IPS DF 4.7 (cell line): ENCODE data around the gene MAP4K1.
"Not testable (repeated sequence)": the region's sequence is repeated elsewhere in the genome, so short reads cannot be mapped to it uniquely, and the experiment has no call there.

Experiments
- DNase-seq: peaks from one replicate; pipeline ENCODE4 v3.0.0-alpha.2; 2013; ENCODE audit warnings: low spot score; ENCODE audit errors: extremely low read depth

Gene MAP4K1

DNA sequence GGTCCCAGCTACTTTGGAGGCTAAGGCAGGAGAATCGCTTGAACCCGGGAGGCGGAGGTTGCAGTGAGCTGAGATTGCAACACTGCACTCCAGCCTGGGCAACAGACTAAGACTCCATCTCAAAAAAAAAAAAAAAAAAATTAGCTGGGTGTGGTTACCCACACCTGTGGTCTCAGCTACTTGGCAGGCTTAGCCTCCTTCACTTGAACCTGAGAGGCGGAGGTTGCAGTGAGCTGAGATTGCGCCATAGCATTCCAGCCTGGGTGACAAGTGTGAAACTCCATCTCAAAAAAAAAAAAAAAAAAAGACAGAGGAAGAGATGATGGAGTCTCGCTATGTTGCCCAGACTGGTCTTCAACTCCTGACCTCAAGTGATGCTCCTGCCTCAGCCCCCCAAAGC lies 38.4 kb downstream of the MAP4K1 start:
- DNase-seq: not testable (repeated sequence)

DNA sequence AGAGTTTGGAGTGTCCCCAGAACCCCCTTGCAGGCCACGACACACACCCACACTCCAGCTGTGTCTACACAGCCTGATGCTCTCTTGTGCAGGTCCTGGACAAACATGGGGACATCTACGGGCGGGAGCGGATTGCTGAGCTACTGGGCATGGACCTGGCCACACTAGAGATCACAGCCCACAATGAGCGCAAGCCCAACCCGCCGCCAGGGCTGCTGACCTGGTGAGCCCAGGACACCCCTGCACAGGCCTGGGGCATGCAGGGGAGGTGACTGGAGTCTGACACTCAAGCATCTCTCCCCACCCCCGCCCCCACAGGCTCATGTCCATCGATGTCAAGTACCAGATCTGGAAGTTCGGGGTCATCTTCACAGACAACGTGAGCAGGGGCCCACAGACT lies 39.9 kb downstream of the MAP4K1 start:
- DNase-seq: no peak

DNA sequence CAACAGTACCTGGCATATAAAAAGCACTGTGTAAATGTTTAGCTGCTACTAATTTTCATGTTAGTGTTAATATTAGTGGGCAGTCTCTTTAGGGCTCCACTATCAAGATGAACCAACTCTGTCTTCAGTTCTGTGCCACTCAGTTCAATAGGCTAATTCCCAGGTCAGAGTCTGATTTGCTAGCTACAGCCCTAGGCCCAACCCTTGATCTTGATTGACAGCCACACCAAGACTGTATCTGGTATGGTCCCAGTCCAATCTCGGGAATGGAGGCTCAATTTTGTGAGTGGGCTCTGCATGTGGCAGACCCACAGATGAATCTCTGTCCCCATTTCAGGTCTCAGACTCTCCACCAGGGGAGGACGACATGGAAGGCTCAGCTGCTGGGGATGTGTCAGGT lies 46.1 kb downstream of the MAP4K1 start:
- no peak for DNase-seq

DNA sequence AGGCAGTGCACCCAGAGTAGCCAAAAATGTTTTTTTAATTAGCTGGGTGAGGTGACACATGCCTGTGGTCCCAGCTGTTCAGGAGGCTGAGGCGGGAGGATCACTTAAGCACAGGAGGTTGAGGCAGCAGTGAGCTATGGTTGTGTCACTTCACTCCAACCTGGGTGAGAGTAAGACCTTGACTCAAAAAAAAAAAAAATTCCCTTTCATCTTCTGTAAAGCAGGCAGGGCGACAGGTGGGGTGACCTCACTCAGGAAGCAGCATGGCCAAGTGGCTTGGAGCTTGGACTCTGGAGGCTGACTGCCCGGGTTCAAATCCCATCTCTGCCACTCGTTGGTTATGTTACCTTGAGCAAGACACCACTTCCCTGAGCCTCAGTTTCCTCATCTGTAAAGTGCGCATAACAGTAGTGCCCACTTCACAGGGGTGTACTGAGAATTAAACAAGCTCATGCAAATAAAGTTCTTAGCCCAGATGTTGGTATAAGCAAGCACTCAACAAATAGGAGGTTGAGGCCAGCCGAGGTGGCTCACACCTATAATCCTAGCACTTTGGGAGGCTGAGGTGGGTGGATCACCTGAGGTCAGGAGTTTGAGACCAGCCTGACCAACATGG lies 48.3 kb downstream of the MAP4K1 start:
- no peak for DNase-seq

DNA sequence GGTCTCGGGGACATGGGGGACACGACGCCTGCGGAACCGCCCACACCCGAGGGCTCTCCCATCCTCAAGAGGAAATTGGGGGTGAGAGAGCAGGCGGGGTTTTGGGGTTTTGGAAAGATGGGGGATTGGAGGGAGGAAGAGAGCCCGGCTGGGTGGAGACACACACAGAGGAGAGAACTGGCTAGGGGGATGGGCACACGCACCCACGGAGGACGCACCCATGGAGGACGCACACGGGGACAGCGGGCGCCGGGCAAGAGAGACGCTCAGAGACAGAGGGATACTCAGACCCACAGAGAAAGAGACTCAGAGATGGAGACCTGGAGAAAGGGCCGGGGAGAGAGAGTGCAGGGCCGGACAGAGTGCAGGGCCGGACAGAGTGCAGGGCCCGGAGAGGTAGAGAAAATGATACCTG lies 52.1 kb downstream of the MAP4K1 start:
- no peak for DNase-seq

DNA sequence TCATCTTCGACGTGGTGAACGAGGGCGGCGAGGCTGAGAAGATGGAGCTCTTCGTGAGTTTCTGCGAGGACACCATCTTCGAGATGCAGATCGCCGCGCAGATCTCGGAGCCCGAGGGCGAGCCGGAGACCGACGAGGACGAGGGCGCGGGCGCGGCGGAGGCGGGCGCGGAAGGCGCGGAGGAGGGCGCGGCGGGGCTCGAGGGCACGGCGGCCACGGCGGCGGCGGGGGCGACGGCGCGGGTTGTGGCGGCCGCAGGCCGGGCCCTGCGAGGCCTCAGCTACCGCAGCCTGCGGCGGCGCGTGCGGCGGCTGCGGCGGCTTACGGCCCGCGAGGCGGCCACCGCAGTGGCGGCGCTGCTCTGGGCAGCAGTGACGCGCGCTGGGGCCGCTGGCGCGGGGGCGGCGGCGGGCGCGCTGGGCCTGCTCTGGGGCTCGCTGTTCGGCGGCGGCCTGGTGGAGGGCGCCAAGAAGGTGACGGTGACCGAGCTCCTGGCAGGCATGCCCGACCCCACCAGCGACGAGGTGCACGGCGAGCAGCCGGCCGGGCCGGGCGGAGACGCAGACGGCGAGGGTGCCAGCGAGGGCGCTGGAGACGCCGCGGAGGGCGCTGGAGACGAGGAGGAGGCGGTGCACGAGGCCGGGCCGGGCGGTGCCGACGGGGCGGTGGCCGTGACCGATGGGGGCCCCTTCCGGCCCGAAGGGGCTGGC lies 52.6 kb downstream of the MAP4K1 start:
- no peak for DNase-seq

DNA sequence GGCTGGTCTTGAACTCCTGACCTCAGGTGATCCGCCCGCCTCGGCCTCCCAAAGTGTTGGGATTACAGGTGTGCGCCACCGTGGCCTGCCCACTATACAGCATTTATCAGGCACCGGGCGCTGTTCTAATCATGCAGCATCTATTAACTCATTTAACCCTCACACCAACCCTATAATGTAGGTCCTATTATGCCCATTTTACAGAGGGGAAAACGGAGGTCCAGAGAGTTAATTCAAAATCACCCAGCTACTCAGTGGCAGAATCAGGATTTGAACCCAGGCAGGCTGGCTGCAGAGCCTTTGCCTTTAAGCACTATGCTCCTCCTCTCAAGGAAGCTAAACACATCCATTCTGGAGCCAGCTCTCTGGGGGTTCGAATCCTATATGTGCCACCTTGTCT lies 54.3 kb downstream of the MAP4K1 start:
- DNase-seq: no peak

DNA sequence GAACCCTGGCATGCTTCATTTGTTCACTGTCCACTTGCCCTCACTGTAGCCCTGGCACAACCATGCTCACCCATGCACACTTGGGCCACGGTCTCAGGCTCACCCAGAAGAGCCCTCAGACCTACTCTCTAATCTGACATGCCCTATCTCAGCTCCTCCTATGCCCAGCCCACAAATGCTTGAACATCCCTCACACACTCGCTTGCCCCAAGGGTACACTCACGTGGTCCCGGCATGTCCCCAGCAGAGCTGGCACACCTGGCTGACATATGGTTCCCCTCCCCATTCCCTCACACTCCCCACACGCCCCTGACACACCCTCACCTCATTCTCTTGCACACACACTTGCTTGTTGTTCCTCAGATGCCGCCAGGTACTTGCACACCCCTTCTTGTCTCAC lies 55.7 kb downstream of the MAP4K1 start:
- DNase-seq: no peak

DNA sequence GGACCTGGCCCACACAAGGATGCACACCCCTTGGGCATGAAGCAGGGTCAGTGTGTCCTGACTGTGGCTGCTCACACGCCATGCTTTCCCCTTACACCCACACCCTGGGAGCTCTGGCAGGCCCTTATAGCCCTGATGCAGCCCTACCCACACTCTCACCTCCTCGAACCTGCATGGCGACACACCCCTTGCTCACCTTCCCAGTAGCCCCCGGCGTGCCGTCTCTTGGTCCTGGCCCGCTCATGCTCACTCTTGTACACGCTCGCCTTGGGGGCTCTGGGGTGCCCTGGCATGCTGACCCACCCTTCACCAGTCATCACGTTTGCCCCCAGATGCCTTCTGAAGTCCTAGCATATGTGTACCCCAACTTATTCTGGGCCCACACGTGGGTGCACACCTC lies 56.1 kb downstream of the MAP4K1 start:
- no peak for DNase-seq

DNA sequence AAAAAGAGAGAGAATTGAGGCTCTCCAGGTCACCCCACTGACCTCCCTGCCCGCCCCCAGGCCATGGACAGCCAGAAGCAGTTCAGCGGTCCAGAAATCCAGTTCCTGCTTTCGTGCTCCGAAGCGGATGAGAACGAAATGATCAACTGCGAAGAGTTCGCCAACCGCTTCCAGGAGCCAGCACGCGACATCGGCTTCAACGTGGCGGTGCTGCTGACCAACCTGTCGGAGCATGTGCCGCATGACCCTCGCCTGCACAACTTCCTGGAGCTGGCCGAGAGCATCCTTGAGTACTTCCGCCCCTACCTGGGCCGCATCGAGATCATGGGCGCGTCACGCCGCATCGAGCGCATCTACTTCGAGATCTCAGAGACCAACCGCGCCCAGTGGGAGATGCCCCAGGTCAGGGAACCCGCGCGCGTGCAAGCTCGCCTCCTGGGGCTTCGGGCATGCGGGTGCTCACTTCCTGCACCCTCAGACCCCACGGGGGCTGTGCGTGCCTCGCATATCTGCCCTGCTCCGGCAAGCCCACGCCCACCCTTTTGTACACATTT lies 56.6 kb downstream of the MAP4K1 start:
- no peak for DNase-seq

DNA sequence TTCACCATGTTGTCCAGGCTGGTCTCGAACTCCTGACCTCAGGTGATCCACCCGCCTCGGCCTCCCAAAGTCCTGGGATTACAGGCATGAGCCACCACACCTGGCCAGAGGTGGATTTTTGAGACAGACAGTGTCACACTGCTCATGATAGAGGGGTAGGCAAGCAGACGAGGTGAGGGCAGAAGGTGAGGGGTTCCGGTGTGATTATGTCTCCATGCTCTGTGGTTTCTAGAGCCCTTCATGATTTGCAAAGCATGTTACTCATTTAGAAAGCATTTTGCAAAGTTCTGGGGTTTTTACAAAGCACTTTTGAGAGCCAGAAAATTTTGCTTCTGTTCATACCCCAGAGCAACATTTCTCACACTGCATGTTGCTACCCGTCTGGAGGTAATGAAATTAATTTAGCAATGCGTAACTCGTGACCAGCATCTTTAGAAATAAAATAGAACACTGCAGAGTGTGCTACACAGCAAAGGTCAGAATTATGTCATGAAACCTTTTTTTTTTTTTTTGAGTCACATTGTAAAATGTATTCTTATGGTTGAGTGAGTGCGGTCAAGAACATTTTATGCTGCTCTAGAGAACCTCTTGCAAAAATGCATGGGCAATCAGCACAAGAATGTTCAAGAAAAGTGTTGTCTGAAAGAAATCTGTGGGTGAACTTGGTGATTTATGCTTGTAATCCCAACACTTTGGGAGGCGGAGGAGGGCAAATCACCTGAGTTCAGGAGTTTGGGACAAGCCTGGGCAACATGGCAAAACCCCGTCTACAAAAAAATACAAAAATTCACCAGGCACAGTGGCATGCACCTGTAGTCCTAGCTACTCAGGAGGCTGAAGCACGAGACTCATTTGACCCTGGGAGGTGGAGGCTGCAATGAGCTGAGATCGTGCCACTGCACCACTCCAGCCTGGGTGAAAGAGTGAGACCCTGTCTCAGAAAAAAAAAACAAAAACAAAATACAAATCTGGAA lies 58.0 kb downstream of the MAP4K1 start:
- no peak for DNase-seq

DNA sequence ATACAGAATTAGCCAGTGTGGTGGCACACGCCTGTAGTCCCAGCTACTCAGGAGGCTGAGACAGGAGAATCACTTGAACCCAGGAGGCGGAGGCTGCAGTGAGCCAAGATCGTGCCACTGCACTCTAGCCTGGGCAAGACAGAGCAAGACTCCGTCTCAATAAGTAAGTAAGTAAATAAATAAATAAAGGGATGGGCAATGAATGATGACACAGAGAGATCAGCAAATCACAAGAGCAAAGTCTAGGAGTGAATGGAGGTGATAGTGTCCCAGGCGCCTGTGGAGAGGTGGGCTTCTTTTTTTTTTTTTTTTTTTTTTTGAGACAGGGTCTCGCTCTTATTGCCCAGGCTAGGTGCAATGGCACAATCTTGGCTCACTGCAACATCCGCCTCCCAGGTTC lies 58.8 kb downstream of the MAP4K1 start:
- not testable (repeated sequence) for DNase-seq

DNA sequence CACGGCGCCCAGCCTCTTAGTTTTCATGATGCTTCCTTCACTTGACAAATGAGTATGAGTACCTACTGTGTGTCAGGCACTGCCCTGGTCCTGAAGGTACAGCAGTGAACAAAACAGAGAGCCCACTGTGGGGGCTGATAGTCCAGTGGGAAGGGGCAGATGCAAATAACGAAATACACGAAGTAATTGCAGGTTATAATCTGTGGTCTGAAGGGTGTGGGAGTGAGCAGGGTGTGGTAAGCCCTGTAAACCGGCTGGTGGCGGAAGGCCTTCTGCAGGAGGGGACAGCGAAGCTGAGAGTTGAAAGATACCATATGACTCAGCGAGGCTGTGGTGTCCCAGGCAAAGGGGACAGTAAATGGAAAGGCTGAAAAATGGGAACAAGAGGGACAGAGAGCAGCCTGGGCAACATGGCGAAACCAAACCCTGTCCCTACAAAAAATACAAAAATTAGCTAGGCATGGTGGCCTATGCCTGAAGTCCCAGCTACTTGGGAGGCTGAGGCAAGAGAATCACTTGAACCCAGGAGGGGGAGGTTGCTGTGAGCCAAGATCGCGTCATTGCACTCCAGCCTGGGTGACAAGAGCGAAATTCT lies 60.5 kb downstream of the MAP4K1 start:
- DNase-seq: no peak

DNA sequence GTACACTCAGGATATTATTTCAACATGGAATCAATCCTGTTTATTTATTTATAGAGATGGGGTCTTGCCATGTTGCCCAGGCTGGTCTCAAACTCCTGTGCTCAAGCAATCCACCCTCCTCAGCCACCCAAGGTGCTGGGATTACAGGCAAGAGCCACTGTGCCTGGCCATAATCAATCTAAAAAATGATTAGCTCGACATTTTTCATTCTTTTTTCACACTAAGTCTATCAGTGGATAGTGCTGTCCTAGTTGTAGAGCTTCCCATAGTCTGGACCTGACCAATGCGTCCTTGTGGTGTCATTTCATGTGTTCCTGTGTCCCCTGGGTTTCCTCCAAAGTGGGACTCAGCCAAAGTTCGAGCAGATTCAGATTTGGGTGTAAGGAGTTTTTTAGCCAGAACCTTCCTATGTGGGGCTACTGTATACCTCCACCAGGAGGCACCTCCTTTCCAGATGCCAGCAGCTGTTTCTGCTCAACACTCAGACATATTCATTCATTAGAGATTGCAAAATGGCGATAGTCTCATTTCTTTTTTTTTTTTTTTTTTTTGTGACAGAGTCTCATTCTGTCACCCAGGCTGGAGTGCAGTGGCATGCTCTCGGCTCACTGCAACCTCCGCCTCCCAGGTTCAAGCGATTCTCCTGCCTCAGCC lies 61.1 kb downstream of the MAP4K1 start:
- no peak for DNase-seq

DNA sequence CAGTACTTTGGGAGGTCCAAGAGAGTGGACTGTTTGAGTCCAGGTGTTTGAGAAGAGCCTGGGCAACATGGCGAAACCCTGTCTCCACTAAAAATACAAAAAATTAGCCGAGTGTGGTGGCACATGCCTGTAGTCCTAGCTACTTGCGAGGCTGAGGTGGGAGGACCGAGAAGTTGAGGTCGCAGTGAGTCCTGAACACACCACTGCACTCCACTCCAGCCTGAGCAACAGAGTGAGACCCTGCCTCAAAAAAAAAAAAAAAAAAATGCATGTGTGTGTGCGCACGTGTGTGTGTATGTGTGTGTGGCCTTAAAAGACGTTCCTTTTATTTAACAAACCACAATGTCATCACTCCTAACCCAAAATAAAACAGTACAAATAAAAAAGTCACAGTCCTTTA lies 62.6 kb downstream of the MAP4K1 start:
- no peak for DNase-seq

DNA sequence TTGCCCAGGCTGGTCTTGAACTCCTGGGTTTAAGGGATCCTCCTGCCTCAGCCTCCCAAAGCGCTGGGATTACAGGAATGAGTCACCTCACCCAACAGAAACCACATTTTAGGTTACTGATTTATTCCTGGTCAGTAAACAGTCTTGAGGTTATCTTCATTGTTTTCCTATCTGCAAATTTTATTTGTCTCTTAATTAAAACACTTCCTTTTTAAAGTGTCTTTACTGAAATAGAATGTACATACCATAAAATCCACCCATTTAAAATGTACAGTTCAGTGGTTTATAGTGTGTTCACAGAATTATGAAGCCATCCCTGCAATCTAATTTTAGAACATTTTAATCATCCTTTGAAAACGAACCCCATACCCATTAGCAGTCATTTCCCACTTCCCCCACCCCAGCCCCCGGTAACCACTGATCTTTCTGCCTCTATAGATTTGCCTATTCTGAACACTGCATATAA lies 63.0 kb downstream of the MAP4K1 start:
- no peak for DNase-seq

DNA sequence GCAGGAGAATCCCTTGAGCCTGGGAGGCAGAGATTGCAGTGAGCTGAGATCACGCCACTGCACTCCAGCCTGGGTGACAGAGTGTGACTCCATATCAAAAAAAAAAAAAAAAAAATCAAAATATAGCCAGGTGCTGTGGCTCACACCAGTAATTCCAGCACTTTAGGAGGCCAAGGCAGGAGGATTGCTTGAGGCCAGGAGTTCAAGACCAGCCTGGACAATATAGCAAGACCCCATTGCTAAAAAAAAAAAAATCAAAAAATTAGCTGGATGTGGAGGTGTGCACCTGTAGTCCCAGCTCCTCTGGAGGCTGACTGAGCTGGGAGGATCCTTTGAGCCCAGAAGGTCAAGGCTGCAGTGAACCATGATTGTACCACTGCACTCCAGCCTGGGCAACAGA lies 64.5 kb downstream of the MAP4K1 start:
- DNase-seq: not testable (repeated sequence)

DNA sequence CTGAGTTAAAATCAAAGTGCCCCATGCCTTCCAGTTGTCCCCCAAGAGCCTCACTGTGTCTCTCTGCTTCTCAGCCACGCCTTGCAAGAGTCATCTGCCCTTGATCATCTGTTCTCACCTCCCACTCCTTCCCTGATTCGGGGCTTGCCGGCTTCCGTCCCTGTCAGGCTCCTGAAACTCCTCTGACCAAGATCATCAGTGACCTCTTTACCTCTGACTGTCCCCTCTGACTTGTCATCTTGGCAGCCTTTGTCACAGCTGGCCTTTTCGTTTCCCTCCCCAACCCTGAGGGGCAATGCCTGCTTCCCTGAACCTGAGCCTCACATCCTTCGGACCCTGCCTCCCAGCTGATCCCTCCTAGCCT lies 66.3 kb downstream of the MAP4K1 start:
- DNase-seq: no peak

DNA sequence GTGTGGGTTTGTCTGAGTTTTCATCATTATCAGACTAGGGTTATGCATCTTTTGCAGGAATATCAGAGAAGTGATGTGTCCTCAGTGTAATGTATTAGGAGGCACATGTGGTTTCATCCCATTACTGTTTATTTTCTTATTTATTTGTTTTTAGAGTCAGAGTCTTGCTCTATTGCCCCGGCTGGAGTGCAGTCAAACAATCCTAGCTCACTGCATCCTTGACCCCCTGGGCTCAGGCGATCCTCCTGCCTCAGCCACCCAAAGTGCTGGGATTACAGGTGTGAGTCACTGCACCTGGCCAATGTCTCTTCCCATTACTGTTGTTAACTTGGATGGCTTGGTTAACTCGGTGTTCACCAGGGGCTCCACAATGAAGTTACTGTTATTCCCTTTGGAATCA lies 67.4 kb downstream of the MAP4K1 start:
- no peak for DNase-seq

DNA sequence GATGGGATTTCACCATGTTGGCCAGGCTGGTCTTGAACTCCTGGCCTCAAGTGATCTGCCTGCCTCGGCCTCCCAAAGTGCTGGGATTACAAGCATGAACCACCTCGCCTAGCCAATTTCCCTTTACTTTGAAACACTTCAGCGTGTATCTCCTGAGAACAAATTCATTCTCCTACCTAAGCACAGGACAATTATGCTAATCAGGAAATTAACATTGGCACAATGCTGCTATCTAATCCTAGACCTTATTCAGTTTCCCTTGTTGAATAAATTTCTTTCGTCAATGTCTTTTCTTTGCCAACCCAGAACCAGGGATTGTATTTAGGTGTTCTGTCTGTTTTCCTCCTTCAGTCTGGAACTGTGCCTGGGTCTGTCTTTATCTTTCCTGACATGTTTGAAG lies 67.8 kb downstream of the MAP4K1 start:
- DNase-seq: no peak

DNA sequence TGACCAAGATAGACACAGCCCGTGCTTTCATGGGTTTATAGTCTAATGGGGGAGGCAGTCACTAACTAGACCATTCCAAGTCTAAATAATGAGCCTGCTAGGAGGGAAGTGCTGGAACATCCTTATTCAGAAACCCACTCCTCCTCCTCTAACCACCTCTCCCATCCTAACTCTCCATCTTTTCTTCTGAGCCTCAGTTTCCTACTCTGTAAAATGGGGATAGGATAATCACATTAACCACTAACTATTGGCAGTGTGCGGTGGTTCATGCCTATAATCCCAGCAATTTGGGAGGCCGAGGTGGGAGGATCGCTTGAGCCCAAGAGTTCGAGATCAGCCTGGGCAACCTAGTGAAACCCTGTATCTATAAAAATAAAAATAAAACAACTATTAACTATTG lies 68.7 kb downstream of the MAP4K1 start:
- no peak for DNase-seq
